ENCODE data around the gene DDRGK1. TPM values are rescaled to one million over a fixed set of nuclear protein-coding genes. Genes with fewer than 3 reads are reported as not detected.

Gene DDRGK1
- total and polyA plus RNA-seq, 7 donors, result 36.6 to 82.2 (median 49.7) TPM

- peaks cover 6% of the 10 kb centered on the region for H3K4me1 ChIP-seq
- DNase-seq (no peak), ATAC-seq (no peak)
- no peaks in the 10 kb centered on the region for H3K36me3 ChIP-seq (ENCODE audit: insufficient read depth in 1 of 2, low read depth in 1 of 2)
- no peak overlapping the region for H3K27ac ChIP-seq
- H3K9me3 ChIP-seq, result no peaks in the 10 kb centered on the region
- H3K27me3 ChIP-seq (ENCODE audit: insufficient read depth in 3 of 3, low read length in 2 of 3), result peaks cover 0 to 44% (median 28%) of the 10 kb centered on the region in 3 donors
- TF ChIP-seq, protein P1, sequence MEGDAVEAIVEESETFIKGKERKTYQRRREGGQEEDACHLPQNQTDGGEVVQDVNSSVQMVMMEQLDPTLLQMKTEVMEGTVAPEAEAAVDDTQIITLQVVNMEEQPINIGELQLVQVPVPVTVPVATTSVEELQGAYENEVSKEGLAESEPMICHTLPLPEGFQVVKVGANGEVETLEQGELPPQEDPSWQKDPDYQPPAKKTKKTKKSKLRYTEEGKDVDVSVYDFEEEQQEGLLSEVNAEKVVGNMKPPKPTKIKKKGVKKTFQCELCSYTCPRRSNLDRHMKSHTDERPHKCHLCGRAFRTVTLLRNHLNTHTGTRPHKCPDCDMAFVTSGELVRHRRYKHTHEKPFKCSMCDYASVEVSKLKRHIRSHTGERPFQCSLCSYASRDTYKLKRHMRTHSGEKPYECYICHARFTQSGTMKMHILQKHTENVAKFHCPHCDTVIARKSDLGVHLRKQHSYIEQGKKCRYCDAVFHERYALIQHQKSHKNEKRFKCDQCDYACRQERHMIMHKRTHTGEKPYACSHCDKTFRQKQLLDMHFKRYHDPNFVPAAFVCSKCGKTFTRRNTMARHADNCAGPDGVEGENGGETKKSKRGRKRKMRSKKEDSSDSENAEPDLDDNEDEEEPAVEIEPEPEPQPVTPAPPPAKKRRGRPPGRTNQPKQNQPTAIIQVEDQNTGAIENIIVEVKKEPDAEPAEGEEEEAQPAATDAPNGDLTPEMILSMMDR (IDR thresholded peaks at IDR 0.05), result no peak
- WGBS, 3 donors, result 80 to 87% (median 82%) methylated on average over 15 of the region's 15 CpGs
- intact Hi-C loops (cut with DNase I), result no loop called here
- no peak overlapping the region for H3K4me3 ChIP-seq
Measured at GRCh38 chr20:3240776-3241363, 36.4 kb upstream of the DDRGK1 start.

DNA sequence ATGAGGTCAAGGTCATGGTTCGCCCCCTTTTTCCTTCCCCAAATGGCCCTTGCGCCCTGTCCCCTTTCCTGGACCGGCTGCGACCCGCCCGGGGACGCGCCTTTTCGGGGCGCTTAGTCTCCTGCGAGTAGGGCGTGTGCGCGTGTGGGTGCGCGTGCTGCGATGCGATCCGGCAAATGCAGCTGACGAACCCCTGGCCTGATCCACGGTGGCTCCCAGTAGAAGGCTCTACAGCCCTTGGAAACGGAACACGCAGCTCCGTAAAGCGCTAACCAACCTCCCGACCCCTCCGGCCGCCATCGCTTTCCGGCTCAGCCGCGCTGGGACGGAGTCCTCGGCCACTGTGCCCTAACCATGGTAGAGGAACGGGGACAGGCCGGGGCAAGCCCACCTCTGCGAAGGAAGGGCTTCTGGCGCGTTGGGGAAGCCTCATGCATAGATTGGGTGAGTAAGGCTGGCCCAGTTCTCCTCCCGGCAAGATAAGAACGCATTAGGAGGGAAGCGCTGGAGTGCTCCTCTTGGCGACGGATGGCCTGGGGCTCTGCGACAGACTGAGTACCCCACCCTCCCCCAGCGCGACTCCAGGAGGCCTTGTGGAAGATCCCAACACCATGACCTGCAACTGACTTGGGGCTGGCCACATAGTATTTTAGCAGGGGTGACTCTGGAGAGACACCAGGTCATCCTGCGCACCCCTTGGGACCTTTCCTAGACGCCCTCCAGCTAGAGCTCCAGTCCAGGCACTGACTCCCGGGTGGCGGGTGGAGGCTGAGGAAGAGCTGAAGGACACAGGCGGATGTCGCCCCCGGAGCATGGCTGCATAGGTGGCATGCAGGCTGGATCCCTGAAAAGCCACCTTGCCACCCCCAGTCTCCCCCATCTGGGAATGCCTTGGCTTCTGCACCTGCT, 35.6 kb upstream of the DDRGK1 start:
- ATAC-seq (peak in 1 of 4 donors; percentile 8), DNase-seq (no peak)
- H3K27me3 ChIP-seq (ENCODE audit: insufficient read depth in 3 of 3, low read length in 2 of 3), result peaks cover 0 to 44% (median 28%) of the 10 kb centered on the region in 3 donors
- H3K9me3 ChIP-seq, result no peaks in the 10 kb centered on the region
- H3K4me1 ChIP-seq, result peaks cover 6% of the 10 kb centered on the region
- H3K27ac ChIP-seq, result no peak overlapping the region
- intact Hi-C loops (cut with DNase I), result no loop called here
- 17 to 20% (median 18%) methylated on average over 53 to 54 of the region's 54 CpGs for WGBS, 3 donors
- no peaks in the 10 kb centered on the region for H3K36me3 ChIP-seq (ENCODE audit: insufficient read depth in 1 of 2, low read depth in 1 of 2)
- TF ChIP-seq, protein P1 (IDR thresholded peaks at IDR 0.05), result no peak
- H3K4me3 ChIP-seq, result peak overlapping the region; percentile 84

DNA sequence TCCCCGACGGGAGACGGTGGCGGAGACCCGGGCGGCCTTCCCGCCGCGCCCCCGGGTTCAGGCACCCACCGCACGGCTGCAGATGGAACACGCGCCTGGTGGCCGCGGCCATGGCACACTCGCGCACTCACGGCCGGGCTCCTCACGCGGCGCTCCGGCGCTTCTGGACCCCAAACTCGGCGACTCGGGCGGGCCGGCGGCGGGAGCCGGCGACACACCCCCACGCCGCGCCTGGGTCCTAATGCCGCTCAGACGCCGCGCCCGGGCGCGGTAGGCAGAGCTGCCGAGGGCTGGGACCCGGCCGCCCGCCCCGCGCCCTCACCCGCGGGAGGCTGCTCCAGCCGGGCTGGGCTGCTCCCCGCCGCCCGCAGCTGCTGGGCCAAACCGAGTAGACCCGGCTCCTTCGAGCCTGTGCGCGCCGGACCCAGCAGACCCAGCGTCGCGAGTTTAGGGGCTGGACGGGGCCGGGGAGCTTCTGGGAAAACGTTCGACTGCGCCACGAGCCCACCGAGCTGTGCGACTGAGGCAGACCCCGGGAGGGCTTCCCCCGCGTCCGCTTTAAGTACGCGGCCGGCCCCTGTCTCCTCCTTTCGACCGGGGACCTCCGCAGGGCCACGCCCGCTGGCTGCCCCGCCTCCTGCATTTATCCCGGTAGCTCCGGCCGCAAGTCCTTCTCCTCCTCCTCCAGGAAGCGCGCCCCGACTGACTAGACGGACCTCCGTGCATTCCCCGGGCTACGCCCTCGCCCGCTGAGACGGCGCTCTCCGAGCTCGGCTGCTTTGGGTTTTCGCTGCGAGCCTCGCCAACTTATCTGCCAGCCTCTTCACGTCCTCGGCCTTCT, 34.8 kb upstream of the DDRGK1 start, which contains the start of gene SLC4A11:
Gene SLC4A11 (minus strand): TSS at position 165 of the 841 bp plus-strand sequence. CDS start 53 bp downstream, at position 112.
- Histone ChIP-seq H3K27ac (no peak within 1 kb of the TSS), H3K4me3 (peak within 1 kb of the TSS; percentile 84), H3K36me3 (ENCODE audit: insufficient read depth in 1 of 2, low read depth in 1 of 2) (no peaks in the 10 kb centered on the region), H3K4me1 (peaks cover 6% of the 10 kb centered on the region), H3K27me3 (ENCODE audit: insufficient read depth in 3 of 3, low read length in 2 of 3) (peaks cover 0 to 44% (median 28%) of the 10 kb centered on the region in 3 donors), H3K9me3 (no peaks in the 10 kb centered on the region)
- DNase-seq, result peak; percentile 72
- intact Hi-C loops (cut with DNase I), result no loop called here
- TF ChIP-seq, protein P1 (IDR thresholded peaks at IDR 0.05), result no peak
- WGBS, 3 donors, result 0 to 1% (median 0%) methylated on average over 72 to 107 of the region's 107 CpGs
- ATAC-seq, result peak; percentile 53 to 70 (median 61)

DNA sequence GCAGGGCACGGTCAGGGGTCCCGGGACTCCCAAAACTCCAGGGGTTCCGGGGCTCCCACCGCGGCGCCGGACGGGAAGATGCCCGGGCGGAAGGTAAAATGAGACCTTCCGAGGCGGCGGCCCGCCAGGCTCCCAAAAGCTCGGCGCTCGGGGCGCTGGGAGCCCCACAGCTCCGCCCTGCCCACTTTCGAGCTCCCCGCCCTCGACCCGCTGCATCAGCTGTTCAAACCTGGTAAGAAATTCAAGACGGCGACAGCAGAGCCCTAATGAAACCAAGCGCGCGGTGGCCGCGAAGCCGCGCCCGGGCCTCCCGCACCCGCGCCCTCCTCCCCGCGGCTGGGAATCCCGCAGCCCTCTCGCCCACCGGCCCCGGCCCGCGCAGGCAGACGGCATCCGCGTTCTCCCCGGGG, 34.1 kb upstream of the DDRGK1 start:
- TF ChIP-seq, protein P1 (IDR thresholded peaks at IDR 0.05), result no peak
- Histone ChIP-seq H3K9me3 (no peaks in the 10 kb centered on the region), H3K27me3 (ENCODE audit: insufficient read depth in 3 of 3, low read length in 2 of 3) (peaks cover 0 to 44% (median 28%) of the 10 kb centered on the region in 3 donors), H3K4me3 (peak overlapping the region; percentile 84), H3K27ac (no peak overlapping the region), H3K4me1 (peaks cover 6% of the 10 kb centered on the region), H3K36me3 (ENCODE audit: insufficient read depth in 1 of 2, low read depth in 1 of 2) (no peaks in the 10 kb centered on the region)
- peak in 2 of 4 donors; percentile 25 to 36 for ATAC-seq
- intact Hi-C loops (cut with DNase I), result no loop called here
- WGBS, 3 donors, result 0 to 1% (median 1%) methylated on average over 25 to 48 of the region's 48 CpGs
- DNase-seq, result no peak
